Loucy (cell line): ENCODE measurements around the gene GAST.

Experiments
- EZH2phosphoT487 ChIP-seq: fragments of 200-600 bp; IDR thresholded peaks from 2 replicates; pipeline ENCODE4 v1.6.1; 2018; ENCODE audit warnings: antibody characterized with exemption, mild to moderate bottlenecking, moderate library complexity, borderline replicate concordance
- TF ChIP-seq, protein P1 (sequence below): fragments of 200-600 bp; sonication (generic); conservative IDR thresholded peaks from 2 replicates; pipeline ENCODE4 v1.5.1; 2014; ENCODE audit warnings: mild to moderate bottlenecking, antibody characterized with exemption, low read length

DNA sequence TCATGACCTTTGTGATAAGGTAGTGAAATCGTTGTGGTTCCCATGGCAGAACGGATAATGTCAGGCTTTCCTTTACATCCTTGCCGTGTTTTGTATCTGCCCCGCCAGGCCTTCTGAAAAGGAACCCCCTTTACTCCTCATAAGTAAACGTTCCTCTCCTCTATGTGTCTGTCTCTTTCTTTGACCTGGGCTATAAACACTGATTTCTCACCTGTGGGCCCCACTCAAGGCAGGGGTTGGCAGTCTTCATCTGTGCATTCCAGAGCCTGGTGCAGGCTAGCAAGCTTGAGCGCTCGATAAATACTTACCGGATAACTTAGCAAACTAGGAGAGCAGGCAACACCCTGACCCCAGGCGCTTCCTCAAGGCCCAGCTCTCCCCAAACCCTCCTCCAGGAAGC, 29.6 kb downstream of the GAST start:
- TF ChIP-seq, protein P1, sequence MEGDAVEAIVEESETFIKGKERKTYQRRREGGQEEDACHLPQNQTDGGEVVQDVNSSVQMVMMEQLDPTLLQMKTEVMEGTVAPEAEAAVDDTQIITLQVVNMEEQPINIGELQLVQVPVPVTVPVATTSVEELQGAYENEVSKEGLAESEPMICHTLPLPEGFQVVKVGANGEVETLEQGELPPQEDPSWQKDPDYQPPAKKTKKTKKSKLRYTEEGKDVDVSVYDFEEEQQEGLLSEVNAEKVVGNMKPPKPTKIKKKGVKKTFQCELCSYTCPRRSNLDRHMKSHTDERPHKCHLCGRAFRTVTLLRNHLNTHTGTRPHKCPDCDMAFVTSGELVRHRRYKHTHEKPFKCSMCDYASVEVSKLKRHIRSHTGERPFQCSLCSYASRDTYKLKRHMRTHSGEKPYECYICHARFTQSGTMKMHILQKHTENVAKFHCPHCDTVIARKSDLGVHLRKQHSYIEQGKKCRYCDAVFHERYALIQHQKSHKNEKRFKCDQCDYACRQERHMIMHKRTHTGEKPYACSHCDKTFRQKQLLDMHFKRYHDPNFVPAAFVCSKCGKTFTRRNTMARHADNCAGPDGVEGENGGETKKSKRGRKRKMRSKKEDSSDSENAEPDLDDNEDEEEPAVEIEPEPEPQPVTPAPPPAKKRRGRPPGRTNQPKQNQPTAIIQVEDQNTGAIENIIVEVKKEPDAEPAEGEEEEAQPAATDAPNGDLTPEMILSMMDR: no peak
- no peak for TF ChIP-seq EZH2phosphoT487
